Glomerular endothelial cell (primary cell): ENCODE measurements around the gene OR9Q2. TPM values are rescaled to one million over a fixed set of nuclear protein-coding genes. Genes with fewer than 3 reads are reported as not detected.
"Not testable (repeated sequence)": the region's sequence is repeated elsewhere in the genome, so short reads cannot be mapped to it uniquely, and the experiment has no call there.

ENCODE experiments used
- DNase-seq: peaks from one replicate; pipeline ENCODE4 v3.0.0-alpha.2; 2011; ENCODE audit warnings: low read depth, low spot score; ENCODE audit errors: extremely low read depth
- total RNA-seq: library from RNA; depleted of rRNA; stranded (reverse); fragments of >200 nt; gene quantifications from 2 replicates; pipeline ENCODE4 v1.2.3, GENCODE V29; 2015

The OR9Q2 gene
- not detected in 2 replicates for total RNA-seq

- no peak for DNase-seq
These were observed at the start of gene OR9Q2 for GRCh38 chr11:58188770-58189169. Gene OR9Q2, plus strand, starts transcription at chr11:58189070. Its CDS starts 1,421 bp downstream, at chr11:58190491.

- DNase-seq: no peak
These were observed 46.1 kb upstream of the OR9Q2 start for GRCh38 chr11:58142761-58143160.

GRCh38 chr11:58152781-58153180 is 36.1 kb upstream of the OR9Q2 start:
- no peak for DNase-seq

- DNase-seq: no peak
These were observed 24.5 kb upstream of the OR9Q2 start for GRCh38 chr11:58164389-58164788.

- DNase-seq: no peak
These were observed 23.9 kb upstream of the OR9Q2 start for GRCh38 chr11:58164990-58165389.

GRCh38 chr11:58165504-58166106 is 23.3 kb upstream of the OR9Q2 start:
- no peak for DNase-seq

GRCh38 chr11:58177409-58178054 is 11.3 kb upstream of the OR9Q2 start:
- DNase-seq: no peak

- DNase-seq: no peak
These were observed 10.4 kb upstream of the OR9Q2 start for GRCh38 chr11:58178444-58178843.

- no peak for DNase-seq
These were observed 9.2 kb upstream of the OR9Q2 start for GRCh38 chr11:58179648-58180047.

GRCh38 chr11:58186938-58187337 is 1.9 kb upstream of the OR9Q2 start:
- DNase-seq: no peak

GRCh38 chr11:58192229-58192628 is 3.4 kb downstream of the OR9Q2 start:
- DNase-seq: no peak

- no peak for DNase-seq
These were observed 4.5 kb downstream of the OR9Q2 start for GRCh38 chr11:58193391-58193790.

- DNase-seq: no peak
These were observed 7.1 kb downstream of the OR9Q2 start for GRCh38 chr11:58195939-58196338.

- no peak for DNase-seq
These were observed 10.4 kb downstream of the OR9Q2 start for GRCh38 chr11:58199271-58199670.

GRCh38 chr11:58204042-58204441 is 15.2 kb downstream of the OR9Q2 start, which contains the start of gene OR1S2:
Gene OR1S2, minus strand, starts transcription at chr11:58204142. Its CDS starts 0 bp downstream, at chr11:58204142.
- no peak for DNase-seq

- DNase-seq: not testable (repeated sequence)
These were observed 23.6 kb downstream of the OR9Q2 start, which contains the start of gene OR1S1 for GRCh38 chr11:58212420-58212819. Gene OR1S1, plus strand, starts transcription at chr11:58212720.

- DNase-seq: no peak
These were observed 27.6 kb downstream of the OR9Q2 start for GRCh38 chr11:58216476-58216875.

- no peak for DNase-seq
These were observed 33.9 kb downstream of the OR9Q2 start for GRCh38 chr11:58222721-58223120.

- DNase-seq: no peak
These were observed 39.2 kb downstream of the OR9Q2 start for GRCh38 chr11:58227956-58228615.
